Measurements from ENCODE around the gene SH3PXD2A.

The SH3PXD2A gene

DNA sequence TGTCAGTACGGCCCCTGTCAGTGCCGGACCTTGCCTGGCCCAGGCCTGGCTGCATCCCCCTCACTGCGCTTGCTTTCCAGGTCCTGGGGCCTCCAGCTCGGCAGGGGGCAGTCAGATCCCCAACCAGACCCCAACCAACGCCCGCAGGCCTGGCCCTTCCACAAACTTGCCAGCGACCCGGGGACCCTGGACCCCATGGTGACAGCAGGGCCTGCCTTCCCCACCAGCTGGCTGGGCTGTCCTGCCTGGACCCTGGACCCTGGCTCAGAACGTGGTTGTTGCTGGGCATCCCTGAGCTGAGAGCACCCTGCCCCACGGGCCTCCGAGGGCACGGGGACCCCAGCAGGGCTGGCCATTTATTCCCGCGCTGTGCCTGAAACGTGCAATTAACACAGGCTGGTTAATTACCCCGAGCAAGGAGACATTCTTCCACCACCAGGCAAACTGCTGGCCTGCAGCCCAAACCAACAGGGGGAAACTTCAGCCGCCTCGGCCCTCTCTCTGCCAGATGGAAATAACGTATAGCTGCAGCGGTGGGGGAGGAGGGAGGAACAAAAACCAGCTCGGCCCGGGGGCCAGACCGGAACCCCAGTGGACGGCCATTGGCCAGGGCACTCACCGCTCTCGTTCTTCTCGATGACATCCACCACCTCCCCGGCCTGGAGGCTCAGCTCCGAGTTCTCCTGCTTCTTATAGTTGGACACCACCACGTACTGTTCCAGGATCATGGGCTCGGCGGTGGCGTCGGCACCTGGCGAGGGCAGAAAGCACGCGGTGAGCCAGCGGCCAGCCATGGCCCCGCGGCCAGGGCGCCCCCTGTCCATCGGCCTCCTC, 194.8 kb downstream of the SH3PXD2A start:
- DNase-seq = no peak

DNA sequence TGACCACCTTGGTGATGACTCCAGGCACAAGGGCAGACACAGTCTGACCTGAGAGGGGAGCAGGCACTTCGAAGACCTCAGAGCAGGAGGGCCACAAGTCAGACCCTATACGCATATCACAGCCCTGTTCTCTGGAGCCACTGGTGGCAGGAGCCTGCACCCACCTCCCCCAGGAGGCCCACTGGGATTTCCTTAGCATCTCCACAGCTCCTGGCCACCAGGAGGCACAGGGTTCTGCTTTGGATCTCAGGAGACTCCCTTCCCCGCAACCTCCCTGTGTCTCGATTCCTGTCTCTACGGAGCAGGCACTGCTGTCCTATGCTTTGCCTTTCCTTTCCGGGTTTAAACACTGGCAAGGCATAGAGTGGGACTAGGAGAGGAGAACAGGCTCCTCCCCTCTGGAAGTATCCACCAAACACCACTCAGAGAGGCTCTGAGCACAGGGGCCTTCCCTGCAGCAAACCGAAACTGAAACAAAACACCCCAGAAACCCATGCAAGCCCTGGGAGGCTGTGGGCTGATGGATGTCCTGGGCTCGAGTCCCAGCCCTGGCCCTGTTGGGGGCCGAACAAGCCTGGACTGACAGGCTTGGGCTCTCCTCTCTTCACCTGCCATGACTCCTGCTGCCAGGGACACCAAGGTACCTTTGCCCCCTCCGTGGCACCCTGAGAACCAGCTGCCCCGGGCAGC, 195.6 kb downstream of the SH3PXD2A start:
- DNase-seq = peak; percentile 68

DNA sequence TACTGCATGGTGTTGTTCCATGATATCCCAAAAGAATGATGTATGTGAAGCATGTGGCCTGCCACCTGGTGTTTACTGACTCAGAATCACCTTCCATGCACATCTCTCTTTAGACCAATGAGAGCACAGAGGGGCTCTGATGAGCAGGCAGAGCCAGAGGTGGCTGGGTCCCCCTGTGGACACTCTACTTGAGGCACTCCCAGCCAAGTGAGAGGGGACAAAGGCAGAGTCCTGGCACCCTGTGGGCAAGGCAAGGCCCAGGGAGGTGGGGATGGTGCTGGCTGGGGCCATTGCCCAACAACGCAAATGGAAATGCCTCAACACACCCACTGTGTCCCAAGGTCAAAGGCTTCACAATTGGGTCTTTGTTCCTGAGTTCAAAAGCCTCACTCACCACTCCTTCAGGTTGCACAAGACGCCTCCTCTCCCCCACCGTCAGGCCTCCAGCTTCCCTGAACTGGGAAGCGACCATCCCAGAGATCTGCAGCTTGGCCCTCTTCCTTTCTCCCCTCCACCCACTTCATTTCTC, 197.3 kb downstream of the SH3PXD2A start:
- DNase-seq = no peak

DNA sequence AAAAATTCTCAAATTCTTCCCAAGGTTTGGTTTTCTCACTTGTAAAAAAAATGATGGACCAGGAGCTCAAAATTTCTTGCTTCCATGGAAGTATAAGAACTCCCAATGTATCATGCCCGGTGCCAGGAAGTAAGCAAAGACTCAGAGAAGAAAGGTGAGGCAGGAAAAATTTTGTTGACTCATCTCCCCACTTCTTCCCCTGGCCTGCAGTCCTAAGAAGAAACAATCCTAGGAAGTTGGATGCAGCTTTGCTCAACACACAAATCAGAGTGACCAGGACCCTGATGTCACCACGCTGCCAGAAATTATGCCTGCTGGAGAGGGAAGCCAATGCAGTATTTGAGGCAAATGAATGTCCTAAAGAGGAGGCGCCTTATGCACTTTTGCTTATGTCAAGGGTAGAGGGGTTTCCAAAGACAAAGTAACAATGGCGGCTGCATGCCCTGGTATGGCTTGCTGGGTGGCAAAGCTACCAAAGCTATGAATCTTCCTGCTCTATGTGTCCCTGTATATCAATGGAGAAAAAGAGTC, 198.2 kb downstream of the SH3PXD2A start:
- DNase-seq = no peak

DNA sequence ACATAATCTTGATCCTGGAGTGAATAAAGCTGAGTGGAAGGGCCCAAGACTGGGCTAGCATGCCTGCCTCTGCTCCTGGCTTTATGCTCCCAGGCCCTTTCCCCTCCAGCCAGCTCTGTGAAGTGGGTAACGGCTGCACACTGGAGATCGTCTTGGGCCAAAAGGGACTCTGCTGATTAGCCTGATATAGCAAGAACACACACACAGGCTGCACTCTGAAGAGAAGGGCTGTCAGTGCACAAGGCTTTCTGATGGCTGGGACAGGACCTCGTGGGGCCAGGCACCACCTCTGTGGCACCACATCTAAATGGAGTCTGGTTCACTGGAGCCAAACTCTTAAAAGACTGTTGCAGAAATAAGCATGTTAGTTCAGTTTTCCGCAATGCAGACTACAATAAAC, 200.5 kb downstream of the SH3PXD2A start:
- no peak for DNase-seq

DNA sequence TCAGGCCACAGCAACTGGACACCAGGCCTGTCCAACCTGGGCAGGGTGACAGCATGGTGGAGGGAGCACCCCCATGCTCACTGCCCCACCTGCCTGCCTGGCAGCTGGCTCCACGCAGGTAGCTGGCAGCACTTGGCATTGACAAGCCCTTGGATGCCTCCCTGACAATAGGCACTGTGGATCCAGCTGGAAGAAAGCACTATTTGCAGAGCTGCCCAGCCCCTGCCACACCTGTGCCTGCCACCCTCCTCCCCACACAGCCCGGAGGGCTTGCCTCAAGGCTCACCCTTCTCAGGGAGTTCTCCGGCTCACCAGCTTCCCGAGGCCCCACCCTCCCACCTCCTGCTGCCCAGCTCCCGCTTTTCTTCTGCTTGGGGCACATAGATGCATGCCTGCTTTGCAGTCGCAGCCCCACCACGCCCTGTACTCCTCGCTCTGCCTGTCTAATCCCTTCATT, 201.8 kb downstream of the SH3PXD2A start:
- DNase-seq = peak; percentile 92

DNA sequence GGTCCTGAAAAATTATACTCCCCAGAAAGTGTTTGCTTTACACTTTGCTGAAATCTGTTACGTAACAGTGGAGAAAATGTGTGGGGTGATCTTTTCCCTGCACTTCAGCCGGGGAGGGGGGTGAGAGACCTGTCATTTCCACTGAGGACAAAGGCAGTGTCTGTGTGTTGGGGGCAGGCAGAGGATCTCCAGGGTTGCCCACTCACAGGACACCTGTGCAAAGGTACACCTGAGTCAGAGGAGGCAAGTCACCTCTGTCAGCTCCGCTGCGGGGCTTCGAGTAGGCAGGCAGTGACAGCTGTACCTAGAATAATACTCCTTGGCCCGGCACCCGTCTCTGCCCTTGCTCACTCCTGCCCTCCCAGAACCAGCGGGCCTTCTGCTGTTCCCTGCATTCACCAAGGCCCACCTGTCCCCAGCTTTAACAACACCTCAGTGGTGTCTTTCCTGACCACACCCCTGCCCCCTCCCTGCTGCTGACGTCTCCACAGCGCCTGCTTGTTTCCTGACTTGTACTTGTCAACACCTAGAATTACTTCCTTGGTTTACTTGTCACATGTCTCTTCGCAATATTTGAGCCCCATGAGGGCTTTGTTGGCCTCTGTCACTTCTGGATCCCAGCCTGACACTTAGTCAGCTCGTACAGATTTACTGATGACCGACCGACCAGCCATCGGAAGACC, 202.6 kb downstream of the SH3PXD2A start:
- DNase-seq = peak; percentile 22

DNA sequence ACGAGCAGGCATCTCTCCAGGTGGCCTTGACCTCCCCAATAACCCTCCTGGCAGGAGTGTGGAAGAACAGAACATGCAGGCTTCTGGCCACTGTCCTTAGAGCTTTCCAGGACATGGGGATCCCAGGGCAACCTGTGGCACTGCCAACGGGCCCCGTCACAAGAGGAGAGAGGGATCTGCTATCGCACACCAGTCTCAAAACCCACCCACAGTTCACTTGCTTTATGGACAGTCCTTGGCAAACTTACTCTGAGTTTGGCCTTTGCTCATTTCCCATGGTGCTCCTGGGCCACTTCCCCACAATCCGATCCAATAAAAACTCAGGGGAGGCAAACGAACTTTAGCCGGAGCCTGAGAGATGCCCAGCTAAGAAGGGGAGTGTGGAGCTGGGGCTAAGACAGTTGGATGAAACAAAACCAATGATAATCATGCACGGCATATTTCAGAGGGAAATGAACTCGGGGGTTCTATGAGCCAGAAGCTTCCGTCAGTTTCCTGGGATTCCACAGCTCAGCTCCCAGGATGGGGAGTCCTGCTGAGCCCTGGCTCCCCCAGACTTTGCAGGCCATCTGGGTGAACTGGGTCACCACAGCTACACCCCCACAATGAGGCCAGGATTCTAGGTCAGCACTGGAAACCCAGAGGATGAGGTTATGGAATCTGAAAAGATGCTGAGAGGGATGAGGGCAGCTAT, 203.4 kb downstream of the SH3PXD2A start:
- no peak for DNase-seq

DNA sequence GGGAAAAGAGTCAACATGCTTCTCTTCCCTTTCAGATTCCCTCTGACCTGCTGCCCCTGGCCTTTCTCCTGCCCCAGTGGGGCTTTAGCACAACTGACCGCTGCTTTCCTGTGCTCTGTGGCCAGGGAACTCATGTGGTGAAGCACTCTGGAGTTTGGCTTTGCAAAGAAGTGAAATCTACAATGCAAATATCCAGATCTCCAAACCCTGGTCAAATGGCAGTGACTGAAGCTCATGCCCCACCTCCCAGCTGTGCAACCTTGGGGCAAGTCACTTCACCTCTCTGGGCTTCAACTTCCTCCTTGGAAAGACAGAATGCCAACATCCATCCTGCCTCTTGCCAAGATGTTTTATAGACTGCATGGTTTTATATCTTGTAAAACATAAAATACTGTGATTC, 204.0 kb downstream of the SH3PXD2A start:
- no peak for DNase-seq

DNA sequence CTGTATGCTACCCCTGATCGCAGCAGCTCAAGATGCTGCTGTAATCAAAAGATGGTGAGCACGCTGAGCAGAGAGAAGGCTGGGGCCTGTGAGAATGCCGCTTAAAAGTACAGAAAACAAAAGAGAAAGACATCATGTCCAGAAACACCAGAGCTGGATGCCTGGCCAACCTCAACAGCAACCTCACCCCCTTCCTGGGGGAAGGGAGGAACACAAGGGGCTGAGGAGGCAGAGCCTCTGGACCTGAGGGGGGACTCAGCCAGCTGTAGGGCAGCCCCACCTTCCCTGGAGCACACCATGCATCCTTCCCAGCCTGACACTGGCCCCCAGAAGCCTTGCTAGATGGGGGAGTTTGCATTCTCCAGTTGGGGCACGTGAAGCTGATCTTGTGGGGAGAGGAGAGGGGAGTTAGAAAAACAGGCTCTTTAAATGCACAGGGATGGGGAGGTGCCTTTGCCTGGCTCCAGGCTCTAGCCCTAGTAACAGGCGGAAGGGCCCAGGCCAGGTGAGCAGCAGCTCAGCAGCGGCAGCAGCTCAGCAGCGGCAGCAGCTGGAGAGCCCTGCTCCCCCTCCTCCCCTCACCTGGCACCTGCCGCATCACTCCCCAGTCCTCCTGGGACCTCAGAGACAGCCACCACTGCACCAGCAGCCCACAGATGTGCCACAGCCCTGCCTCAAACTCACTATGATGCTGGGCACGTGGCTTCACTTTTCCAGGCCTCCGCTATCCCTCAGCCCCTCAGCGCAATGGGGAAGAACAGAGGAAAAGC, 205.5 kb downstream of the SH3PXD2A start:
- peak; percentile 44 for DNase-seq

DNA sequence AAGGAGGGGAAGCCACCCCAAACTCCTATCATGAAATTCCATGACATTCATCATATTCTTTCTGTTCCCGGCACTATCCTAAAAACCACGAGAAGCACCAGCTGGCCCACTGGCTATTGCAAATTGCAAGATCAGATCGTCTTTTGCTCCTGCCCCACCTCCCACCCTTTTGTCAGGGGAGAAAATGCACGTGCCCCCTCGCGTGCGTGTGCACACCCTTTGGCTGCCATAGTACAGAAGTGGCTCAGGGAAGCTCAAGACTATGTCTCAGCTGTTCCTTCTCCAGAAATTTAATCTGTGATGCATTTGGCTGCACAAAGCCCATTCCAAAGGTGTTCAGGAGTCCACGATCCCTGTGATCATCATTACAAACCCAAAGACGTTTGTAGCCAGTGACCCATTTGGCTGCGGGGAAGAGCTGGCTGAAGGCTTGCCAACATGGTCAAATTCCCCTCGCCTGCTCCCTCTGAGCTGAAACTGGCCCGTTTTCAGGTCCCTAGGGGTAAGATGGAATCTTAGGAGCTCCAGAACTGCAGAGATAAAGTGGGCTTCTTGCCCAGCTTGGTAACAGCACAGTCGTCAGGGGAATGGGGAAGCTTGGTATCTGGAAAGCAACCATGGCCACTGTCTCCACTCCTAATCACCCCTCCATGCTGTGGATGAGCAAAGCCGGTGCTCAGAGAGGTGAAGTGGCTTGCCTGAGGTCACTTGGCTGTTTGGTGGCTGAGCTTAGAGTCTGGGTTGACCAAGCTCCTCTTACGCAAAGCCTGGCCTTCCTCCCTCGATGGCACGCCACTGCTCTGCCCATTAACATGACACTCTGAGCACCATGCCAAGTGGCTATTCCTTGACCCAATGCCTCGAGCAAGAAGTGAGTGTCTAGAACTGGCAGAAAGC, 206.5 kb downstream of the SH3PXD2A start:
- no peak for DNase-seq

DNA sequence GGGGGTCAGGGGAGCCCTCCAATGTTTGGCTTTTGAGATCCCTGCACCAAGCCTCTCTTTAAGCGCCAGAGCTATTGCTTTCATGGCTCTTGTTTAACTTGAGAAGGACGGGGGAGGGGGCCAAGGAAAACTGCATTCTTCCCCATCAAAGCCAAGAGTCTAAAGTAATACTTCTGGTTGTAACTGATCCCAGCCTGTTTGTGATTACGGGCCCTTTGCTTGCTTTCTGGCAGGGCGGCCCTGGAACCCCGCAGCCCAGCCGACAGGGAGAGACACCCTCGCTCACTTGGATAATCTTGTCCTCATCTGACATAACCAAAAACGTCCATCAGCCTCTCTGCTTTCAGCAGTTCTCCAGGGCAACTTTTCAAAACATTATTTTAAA, 207.1 kb downstream of the SH3PXD2A start:
- no peak for DNase-seq

DNA sequence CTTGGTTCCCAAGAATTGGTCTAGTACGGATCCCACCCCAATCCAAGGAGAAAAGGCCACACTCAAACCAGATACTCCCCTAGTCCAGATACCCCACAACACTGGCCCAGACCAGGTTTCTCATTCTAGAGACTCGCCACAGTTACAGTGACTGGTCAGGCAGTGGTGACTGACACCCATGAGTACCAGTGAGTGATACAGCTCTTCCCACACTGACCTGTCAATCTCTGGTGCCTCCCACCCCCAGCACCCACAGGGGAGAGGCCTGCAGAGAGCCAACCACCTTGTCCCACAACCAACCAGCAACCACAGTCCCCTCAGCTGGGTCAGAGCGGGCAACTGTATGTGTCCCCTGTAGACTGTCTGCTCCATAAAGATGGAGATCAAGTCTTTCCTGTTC, 209.1 kb downstream of the SH3PXD2A start:
- DNase-seq = no peak

DNA sequence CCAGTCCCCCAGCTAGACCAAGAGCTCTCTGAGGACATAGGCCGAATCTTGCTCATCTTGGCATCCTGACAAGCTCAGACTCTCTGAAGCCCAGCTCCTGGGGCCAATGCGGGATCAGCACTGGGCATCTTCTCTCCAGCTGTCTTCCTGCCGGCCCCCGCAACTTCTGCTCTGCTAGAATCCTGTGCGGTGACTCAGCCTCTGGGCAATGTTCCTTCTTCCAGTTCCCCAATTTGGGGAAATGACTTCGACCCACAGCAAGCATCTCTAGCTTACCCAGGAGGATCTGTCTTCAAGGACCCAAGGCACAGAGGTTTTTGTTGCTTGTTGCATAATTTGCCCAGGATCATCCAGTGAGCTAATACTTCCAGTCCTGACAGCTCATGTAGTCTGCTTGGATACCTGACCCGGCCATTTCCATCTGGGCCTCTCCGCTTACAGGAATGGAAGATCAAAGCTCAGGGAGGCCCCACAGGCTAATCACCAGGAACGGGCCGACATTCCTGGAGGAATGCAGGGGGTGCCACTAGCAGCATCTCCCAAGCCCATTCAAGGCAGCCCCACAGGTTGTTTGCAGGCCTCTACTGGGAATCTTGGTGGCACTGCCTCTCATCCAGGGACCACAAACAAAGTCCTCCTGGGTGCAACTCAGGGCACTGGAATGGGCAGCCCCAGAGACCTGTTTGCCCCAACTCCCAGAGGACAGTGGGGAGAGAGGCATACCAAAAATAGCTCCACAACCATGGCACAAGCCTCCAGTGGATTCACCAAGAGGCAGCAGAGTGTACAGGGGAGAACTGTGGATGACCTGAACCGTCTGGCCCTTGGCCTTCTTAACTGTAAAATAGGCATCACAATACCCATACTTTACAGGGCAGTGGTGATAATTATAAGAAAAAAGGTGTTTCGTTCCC, 210.0 kb downstream of the SH3PXD2A start:
- no peak for DNase-seq

DNA sequence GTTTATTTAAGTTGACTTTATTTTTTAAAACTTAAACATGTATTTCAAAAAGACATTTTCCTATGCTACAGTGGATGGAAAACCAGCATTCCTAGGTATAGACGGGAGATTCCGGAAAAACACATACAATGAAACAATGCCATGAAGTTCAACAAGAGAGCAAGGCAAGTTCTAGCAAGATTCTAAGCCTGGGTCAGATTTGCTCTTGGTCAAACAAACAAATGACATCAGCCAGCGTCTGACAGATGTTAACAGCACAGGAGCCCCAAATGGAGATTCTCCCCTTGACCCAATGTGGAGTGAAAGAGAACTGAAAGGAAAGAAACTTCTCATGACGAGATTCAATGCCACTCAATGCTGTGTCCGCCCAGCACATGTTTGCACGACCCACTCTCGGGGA, 212.0 kb downstream of the SH3PXD2A start:
- no peak for DNase-seq

DNA sequence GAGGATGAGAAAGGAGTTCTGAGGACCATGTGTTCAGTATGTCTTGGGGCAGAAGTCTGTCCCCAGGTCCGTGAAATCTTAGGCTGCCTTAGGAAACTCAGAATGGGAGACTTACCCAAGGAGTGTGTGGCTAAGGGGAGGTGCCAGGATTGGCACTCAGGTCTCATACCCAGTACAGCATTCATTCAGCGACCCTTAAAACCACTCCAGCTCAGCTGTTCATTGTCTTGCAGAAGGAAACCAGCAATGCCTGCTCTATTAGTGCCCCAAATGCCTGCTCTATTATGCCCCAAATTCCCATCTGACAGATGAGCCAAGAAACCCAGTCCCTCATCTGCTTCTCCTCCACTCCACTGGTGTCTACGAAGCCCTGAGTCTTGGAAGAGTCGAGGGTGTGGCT, 214.1 kb downstream of the SH3PXD2A start:
- DNase-seq = no peak

DNA sequence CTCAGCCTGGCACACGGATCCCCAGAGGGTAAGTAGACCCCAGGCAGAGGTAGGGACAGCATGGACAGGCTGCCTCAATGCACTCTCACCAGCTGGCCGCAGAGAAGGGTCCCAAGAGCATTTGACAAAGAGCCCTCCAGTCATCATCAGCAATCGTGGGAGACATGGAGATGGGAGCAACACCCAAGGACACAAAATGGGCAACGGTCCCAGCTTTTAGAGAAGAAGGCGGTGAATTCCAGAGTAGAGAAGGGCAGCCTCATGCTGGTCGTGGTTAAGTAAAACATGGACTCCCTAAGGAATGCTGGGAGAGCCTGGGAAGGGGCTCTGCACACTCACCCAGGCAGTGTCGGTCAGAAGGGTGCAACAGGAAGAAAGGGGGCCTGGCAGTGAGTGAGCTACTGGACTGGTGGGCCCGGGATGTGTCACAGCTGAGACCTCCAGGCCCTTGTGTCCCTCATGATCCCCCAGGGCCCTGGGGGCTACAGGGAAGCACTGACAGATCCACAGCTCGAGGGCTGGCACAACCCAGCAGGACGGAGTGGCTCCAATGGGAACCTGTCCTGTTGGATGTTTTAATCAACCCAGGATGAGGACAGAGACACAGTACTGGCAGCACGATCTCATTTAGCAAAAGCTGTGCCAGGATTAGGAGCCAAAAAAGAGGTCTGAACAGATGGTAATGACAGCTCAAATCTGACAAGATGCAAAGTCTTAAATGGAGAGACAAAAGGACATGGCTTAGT, 214.8 kb downstream of the SH3PXD2A start:
- no peak for DNase-seq

DNA sequence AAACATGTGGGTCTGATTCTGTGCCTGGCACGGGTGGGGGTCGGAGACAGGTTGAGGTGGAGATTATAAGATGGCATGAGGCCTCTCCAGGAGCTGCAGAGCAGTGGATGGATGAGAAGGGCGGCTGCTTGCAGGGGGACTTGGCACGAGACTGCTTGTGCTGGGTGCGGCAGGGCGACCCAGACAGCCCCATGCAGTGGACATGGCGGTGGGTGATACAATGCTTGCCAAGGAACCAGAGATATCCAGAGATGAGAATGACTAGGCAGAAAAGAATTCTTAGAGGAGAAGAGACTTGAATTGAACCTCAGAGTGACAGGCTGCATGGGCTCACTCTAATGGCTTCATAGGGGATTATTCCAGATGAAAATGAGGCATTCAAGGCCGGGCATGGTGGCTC, 216.4 kb downstream of the SH3PXD2A start:
- DNase-seq = no peak
